ENCODE results near the gene BTBD2. TPM values are rescaled to one million over a fixed set of nuclear protein-coding genes. Genes with fewer than 3 reads are reported as not detected.
A peak's percentile ranks its signal among the peaks of the same experiment; 100 is the strongest.

The BTBD2 gene
- total and polyA plus RNA-seq, 2 of the 8 experiments (the other 6 are each of a cell fraction or from before 2014, with no cell fraction given): 91.7 to 92.3 TPM

DNA sequence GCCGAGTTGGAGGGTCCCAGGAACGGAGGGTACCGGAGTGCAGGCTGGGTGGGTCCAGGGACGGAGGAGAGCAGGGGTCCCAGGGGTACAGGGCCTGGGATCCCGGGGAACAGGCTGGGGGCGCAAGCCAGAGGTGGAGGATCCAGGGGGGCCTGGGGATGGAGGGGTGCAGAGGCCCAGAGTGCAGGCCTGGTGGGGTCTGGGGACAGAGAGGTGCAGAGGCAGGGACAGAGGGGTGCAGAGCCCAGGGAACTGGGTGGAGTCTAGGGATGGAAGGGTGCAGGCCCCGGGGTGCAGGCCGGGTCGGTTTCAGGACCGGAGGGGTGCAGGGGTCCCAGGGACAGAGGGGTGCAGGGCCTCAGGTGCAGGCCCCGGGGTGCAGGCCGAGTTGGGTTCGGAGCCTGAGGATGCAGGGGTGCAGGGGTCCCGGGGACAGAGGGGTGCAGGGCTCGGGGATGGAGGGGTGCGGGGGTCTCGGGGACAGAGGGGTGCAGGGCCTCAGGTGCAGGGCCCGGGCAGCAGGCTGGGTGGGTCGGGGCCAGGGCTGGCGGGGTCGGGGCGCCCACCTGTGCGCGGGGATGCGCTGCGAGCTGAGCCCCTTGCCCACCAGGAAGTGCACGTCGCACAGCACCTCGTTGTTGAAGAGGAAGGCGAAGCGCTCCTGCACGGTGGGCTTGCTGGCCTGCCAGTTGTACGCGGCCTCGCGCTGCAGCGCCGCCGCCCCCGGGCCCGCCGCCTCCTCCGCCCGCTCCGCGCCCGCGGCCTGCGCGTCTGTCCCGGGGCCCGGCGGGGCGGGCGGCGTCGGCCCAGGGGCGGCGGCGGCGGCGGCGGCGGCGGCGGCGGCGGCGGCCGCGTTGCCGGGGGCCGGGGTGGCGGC is 545 bp downstream of the BTBD2 start:
- no peak overlapping the region for H2BK120ac ChIP-seq (replicated peaks; ENCODE audit: low read depth, low read length)
- no peak overlapping the region for H3K14ac ChIP-seq (ENCODE audit: insufficient read length)
- H3K79me1 ChIP-seq (ENCODE audit: low read depth, low read length): peaks cover 4% of the 10 kb centered on the region; the same call in 1 of the 2 replicates
- H3K23me2 ChIP-seq (ENCODE audit: low read depth, low read length): peaks cover 7% of the 10 kb centered on the region; the same call in 1 of the 2 replicates
- peak overlapping the region; percentile 49 to 85 (median 78); a peak in 6 of 7 replicates for H3K9ac ChIP-seq (replicated peaks in 1 of 4; ENCODE audit: extremely low read depth in 1 of 4, low read depth in 3 of 4, low read length in 3 of 4)
- no peak overlapping the region for H2BK12ac ChIP-seq (ENCODE audit: low read depth, low read length)
- peak overlapping the region; percentile 80 to 85 for H3K4me2 ChIP-seq (ENCODE audit: insufficient read depth in 1 of 2, low read depth in 2 of 2, low read length in 2 of 2)
- peak overlapping the region; percentile 85 for H4K91ac ChIP-seq (replicated peaks; ENCODE audit: insufficient read length, low read length)
- H3K4ac ChIP-seq (replicated peaks; ENCODE audit: insufficient read length, low read depth, low read length): no peak overlapping the region
- no peak overlapping the region for H4K5ac ChIP-seq (ENCODE audit: insufficient read length, low read depth, low read length)
- H2BK20ac ChIP-seq (ENCODE audit: low read length): no peak overlapping the region
- no peak overlapping the region; the same call in 1 of the 2 replicates for H3K18ac ChIP-seq (ENCODE audit: extremely low read depth, low read length)
- ChIA-PET POLR2A (ENCODE audit: partially characterized antibody) (interaction anchor here (1.8 kb wide), 1 partner anchor 46 kb away, joined by 5 read pairs; no protein-coding TSS in a partner anchor), CTCF (ENCODE audit: partially characterized antibody) (no interaction called here)
- H2BK5ac ChIP-seq (ENCODE audit: low read depth, low read length): peak overlapping the region; percentile 71; the same call in 1 of the 2 replicates
- H2BK15ac ChIP-seq (ENCODE audit: low read length): no peak overlapping the region
- WGBS, 2 experiments (ENCODE audit: extremely low coverage in 1 of 2, insufficient coverage in 1 of 2, insufficient read length in 1 of 2, insufficient replicate concordance in 2 of 2, low coverage in 1 of 2, low lambda C conversion rate in 2 of 2, missing lambda C conversion rate in 1 of 2): 80% methylated on average over 1 of the region's 74 CpGs; no CpG with 5 or more reads in 1 of the 2 experiments
- peak overlapping the region; percentile 49 to 79 (median 62) for H3K4me3 ChIP-seq (ENCODE audit: extremely low read depth in 1 of 4, insufficient read depth in 2 of 4, low read depth in 3 of 4, low read length in 4 of 4)
- no peak overlapping the region for H2AK5ac ChIP-seq (ENCODE audit: low read depth, low read length)
- FAIRE-seq: no peak
- no peak overlapping the region for H2AFZ ChIP-seq (ENCODE audit: low read length)
- no peaks in the 10 kb centered on the region; a peak in 1 of 4 replicates for H3K79me2 ChIP-seq (ENCODE audit: control insufficient read depth in 1 of 2, insufficient read depth in 2 of 2, low read length in 2 of 2)
- H3K4me1 ChIP-seq (replicated peaks in 1 of 4; ENCODE audit: control insufficient read depth in 3 of 4, insufficient read depth in 4 of 4, low read length in 3 of 4): peaks cover 0 to 15% (median 4%) of the 10 kb centered on the region in 4 experiments; a peak in 5 of 7 replicates
- H3K36me3 ChIP-seq (ENCODE audit: control insufficient read depth in 2 of 4, insufficient read depth in 4 of 4, low read length in 3 of 4): no peaks in the 10 kb centered on the region; a peak in 1 of 8 replicates
- H4K8ac ChIP-seq (ENCODE audit: extremely low read depth, insufficient read depth, low read length): peak overlapping the region; percentile 79; the same call in 1 of the 2 replicates
- H3K56ac ChIP-seq (replicated peaks; ENCODE audit: insufficient read length, low read depth, low read length): no peak overlapping the region
- H3K23ac ChIP-seq (ENCODE audit: insufficient read length): no peak overlapping the region
- no peak overlapping the region for H3K27ac ChIP-seq (ENCODE audit: low read depth, low read length)
- no peaks in the 10 kb centered on the region for H3K27me3 ChIP-seq (replicated peaks in 1 of 4; ENCODE audit: control insufficient read depth in 3 of 4, extremely low read depth in 1 of 4, insufficient read depth in 3 of 4, low read length in 3 of 4)
- TF ChIP-seq TAF1 (IDR thresholded peaks at IDR 0.05; ENCODE audit: low read depth, low read length): no peak
- no peak for TF ChIP-seq CHD2 (IDR thresholded peaks at IDR 0.05; ENCODE audit: low read length)
- TF ChIP-seq PHF8 (conservative IDR thresholded peaks at IDR 0.05; ENCODE audit: low read depth, low read length): no peak
- no peak for TF ChIP-seq POLR2A (IDR thresholded peaks at IDR 0.05; ENCODE audit: control extremely low read depth in 1 of 2, low read depth in 2 of 2, low read length in 2 of 2)
- TF ChIP-seq CTBP2 (IDR thresholded peaks at IDR 0.05; ENCODE audit: borderline replicate concordance, insufficient read depth, insufficient read length, low read length): no peak
- peak; percentile 34 for TF ChIP-seq KDM4A (IDR thresholded peaks at IDR 0.05; ENCODE audit: low read depth, low read length, severe bottlenecking)
- TF ChIP-seq JUN (IDR thresholded peaks at IDR 0.05; ENCODE audit: low read depth, low read length): no peak
- no peak for DNase-seq (ENCODE audit: low read depth in 1 of 2, low spot score in 2 of 2)
- H4K20me1 ChIP-seq (replicated peaks in 1 of 2; ENCODE audit: control insufficient read depth in 1 of 2, insufficient read depth in 2 of 2, low read length in 2 of 2): peaks cover 10 to 16% of the 10 kb centered on the region in 2 experiments
- no peaks in the 10 kb centered on the region; a peak in 1 of 4 replicates for H3K9me3 ChIP-seq (ENCODE audit: insufficient read depth in 2 of 2, low read depth in 1 of 2, low read length in 1 of 2)
